Measurements from ENCODE around the gene HLCS. TPM values are rescaled to one million over a fixed set of nuclear protein-coding genes. Genes with fewer than 3 reads are reported as not detected.

HLCS gene
- total RNA-seq, 2 donors from 2014 or later: 27.2 to 38.6 TPM

DNA sequence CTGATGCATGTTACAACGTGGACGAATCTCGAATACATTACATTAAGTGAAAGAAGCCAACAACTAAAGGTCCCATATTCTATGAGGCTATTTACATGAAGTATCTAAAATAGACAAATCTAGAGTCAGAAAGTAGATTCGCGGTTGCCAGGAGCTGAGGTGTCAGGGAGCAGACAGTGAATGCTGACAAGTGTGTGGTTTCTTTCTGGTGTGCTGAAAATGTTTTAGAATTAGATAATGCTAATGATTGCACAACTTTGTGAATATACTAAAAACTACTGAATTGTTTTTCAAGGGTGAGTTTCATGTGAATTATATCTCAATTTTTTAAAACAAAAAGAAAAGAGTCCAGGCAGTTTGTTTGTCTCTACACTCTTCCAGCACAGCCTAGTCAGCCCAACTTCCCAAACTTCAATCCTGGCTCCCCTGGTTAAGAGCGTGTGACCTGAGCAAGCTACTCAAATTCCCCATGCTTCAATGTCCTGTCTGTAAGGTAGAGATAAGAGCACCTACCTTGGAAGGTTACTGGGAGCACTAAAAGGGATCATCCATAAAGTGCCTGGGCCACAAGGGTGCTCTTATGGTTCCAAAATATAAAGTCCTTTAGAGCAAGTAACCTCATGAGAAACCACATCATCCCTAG, 20.9 kb downstream of the HLCS start:
- Histone ChIP-seq H3K36me3 (replicated peaks in 1 of 2; ENCODE audit: insufficient read depth in 1 of 2, low read depth in 2 of 2) (no peaks in the 10 kb centered on the region), H3K9me3 (no peaks in the 10 kb centered on the region), H3K4me1 (no peaks in the 10 kb centered on the region), H3K27me3 (no peaks in the 10 kb centered on the region), H3K27ac (no peak overlapping the region), H3K4me3 (no peak overlapping the region)
- intact Hi-C loops (cut with DNase I): no loop called here
- no peak for DNase-seq
- WGBS, 2 donors: 79 to 83% methylated on average over 6 of the region's 6 CpGs
- no peak for ATAC-seq
- no peak for TF ChIP-seq POLR2A (IDR thresholded peaks at IDR 0.05)
- TF ChIP-seq, protein P1, sequence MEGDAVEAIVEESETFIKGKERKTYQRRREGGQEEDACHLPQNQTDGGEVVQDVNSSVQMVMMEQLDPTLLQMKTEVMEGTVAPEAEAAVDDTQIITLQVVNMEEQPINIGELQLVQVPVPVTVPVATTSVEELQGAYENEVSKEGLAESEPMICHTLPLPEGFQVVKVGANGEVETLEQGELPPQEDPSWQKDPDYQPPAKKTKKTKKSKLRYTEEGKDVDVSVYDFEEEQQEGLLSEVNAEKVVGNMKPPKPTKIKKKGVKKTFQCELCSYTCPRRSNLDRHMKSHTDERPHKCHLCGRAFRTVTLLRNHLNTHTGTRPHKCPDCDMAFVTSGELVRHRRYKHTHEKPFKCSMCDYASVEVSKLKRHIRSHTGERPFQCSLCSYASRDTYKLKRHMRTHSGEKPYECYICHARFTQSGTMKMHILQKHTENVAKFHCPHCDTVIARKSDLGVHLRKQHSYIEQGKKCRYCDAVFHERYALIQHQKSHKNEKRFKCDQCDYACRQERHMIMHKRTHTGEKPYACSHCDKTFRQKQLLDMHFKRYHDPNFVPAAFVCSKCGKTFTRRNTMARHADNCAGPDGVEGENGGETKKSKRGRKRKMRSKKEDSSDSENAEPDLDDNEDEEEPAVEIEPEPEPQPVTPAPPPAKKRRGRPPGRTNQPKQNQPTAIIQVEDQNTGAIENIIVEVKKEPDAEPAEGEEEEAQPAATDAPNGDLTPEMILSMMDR (IDR thresholded peaks at IDR 0.05): no peak

DNA sequence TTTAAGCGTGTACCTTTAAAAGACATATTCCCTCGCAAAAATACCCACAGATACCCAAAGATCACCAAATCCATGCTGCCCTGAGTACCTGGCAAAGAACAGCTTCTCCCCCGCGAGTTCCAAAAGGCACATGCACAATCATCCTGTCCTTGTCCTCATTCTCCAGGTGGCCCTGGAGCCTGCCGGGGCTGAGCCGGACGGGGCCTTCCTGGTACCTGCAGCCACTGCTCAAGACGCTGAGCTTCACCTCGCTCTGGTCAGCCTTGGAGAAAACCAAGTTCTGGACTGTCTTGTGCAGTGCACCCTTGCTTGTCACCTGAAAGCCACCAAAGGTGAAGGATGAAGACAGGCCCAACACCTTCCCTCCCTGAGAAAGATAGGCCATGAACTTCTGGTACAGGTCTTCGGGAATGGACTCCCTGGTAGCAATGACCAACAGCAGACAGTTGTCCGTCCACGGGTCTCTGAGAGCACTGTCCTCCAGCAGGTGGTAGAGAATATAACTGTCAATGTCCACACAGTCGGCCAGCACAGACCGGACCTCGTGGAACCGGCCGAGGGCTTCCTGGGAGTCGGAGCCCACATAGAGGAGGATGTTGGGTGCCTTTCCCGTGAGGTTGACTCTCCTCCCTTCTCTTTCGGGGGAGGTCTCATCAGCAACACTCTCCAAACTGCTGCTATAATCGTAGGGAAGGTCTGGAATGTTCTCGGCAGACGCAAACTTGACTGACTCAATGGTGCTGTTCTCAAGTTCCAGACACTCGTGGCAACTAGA, 29.9 kb downstream of the HLCS start:
- intact Hi-C loops (cut with DNase I): no loop called here
- H3K4me1 ChIP-seq: peaks cover 7% of the 10 kb centered on the region
- H3K4me3 ChIP-seq: no peak overlapping the region
- WGBS, 2 donors: 92 to 93% methylated on average over 22 to 24 of the region's 24 CpGs
- peaks cover 0 to 11% of the 10 kb centered on the region in 2 donors for H3K36me3 ChIP-seq (replicated peaks in 1 of 2; ENCODE audit: insufficient read depth in 1 of 2, low read depth in 2 of 2)
- no peaks in the 10 kb centered on the region for H3K9me3 ChIP-seq
- ATAC-seq: no peak
- TF ChIP-seq POLR2A (IDR thresholded peaks at IDR 0.05): no peak
- TF ChIP-seq, protein P1 (IDR thresholded peaks at IDR 0.05): no peak
- no peaks in the 10 kb centered on the region for H3K27me3 ChIP-seq
- DNase-seq: no peak
- H3K27ac ChIP-seq: no peak overlapping the region

DNA sequence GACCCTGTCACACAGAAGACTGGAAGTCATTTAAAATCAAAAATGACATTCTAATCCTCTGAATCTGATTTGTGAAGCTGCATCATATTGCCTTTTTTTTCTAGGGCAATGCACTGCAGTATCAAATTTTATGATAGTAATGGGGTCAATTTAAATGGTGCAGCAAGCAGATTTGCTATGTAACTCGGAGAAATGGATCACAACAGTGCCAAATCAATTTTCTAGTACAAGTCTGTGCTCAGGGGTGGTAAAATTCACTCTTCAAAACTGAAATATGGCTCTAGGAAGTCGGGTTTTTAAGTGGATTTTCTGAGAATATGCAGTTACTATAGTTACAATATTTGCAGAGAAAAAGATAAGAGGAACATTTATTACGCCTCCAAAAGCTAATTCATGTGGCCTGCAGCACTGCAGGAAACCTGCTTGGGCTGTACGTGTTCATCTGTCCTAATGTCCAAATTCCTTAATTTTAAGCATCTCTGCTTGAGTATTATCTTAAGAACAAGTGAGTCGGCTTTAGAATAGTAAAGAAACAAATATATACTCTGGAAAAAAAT, 31.5 kb downstream of the HLCS start:
- intact Hi-C loops (cut with DNase I): no loop called here
- H3K9me3 ChIP-seq: no peaks in the 10 kb centered on the region
- peaks cover 0 to 11% of the 10 kb centered on the region in 2 donors for H3K36me3 ChIP-seq (replicated peaks in 1 of 2; ENCODE audit: insufficient read depth in 1 of 2, low read depth in 2 of 2)
- H3K4me3 ChIP-seq: no peak overlapping the region
- TF ChIP-seq, protein P1 (IDR thresholded peaks at IDR 0.05): no peak
- TF ChIP-seq POLR2A (IDR thresholded peaks at IDR 0.05): no peak
- peaks cover 10% of the 10 kb centered on the region for H3K4me1 ChIP-seq
- DNase-seq (no peak), ATAC-seq (no peak)
- 28 to 31% methylated on average over 5 of the region's 5 CpGs for WGBS, 2 donors
- no peaks in the 10 kb centered on the region for H3K27me3 ChIP-seq
- H3K27ac ChIP-seq: peak overlapping the region in 1 of 4 donors; percentile 26

DNA sequence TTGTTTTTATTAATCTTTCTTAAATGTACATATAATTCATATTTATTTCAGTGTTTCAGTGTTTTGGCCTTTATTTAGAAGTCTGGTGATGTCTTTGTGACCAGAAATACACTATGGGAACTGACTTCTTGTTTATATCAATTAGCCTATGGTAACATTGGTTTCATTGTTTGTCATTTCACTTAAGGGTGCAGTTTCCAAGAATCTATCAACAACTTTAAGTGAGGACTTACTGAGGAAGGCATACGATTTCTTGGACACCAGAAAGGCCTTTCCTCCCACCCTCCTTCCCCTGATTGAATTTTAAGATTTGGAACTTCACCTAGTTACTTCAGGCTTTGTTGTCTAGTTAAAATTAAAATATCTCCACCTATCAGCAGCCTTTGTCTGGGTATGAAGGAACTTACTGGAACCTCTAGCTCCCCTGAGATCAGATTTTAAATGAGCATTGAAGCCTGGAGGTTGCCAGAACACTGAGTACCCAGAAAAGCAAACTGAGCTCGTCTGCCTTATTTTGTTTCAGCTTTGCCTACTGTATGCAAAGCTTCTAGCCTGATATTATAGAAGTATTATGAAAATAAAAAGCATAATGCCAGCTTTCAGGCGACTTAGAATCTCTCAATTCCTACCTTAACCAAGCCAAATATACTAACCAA, 34.2 kb downstream of the HLCS start:
- Histone ChIP-seq H3K4me3 (no peak overlapping the region), H3K9me3 (no peaks in the 10 kb centered on the region), H3K4me1 (peaks cover 27% of the 10 kb centered on the region), H3K36me3 (replicated peaks in 1 of 2; ENCODE audit: insufficient read depth in 1 of 2, low read depth in 2 of 2) (peaks cover 0 to 11% of the 10 kb centered on the region in 2 donors), H3K27me3 (no peaks in the 10 kb centered on the region), H3K27ac (no peak overlapping the region)
- WGBS, 2 donors: 79 to 81% methylated on average over 3 of the region's 3 CpGs
- intact Hi-C loops (cut with DNase I): no loop called here
- DNase-seq: no peak
- no peak for ATAC-seq
- no peak for TF ChIP-seq POLR2A (IDR thresholded peaks at IDR 0.05)
- TF ChIP-seq, protein P1 (IDR thresholded peaks at IDR 0.05): no peak

All from body of pancreas (tissue), 4 donors.